ENCODE data around the gene ACER2.
"Not testable (repeated sequence)": the region's sequence is repeated elsewhere in the genome, so short reads cannot be mapped to it uniquely, and the experiment has no call there.

The ACER2 gene

GRCh38 chr9:19409401-19410194, 789 bp downstream of the ACER2 start:
- DNase-seq (ENCODE audit: low read depth in 2 of 2) = no peak

GRCh38 chr9:19410195-19410503, 1.3 kb downstream of the ACER2 start:
- DNase-seq (ENCODE audit: low read depth in 2 of 2) = no peak

- no peak for DNase-seq (ENCODE audit: low read depth in 2 of 2)
Observed at GRCh38 chr9:19410594-19410993, 1.8 kb downstream of the ACER2 start.

- no peak for DNase-seq (ENCODE audit: low read depth in 2 of 2)
Observed at GRCh38 chr9:19411316-19411715, 2.5 kb downstream of the ACER2 start.

- not testable (repeated sequence) for DNase-seq (ENCODE audit: low read depth in 2 of 2)
Observed at GRCh38 chr9:19413456-19413855, 4.6 kb downstream of the ACER2 start.

GRCh38 chr9:19416143-19416542, 7.3 kb downstream of the ACER2 start:
- no peak for DNase-seq (ENCODE audit: low read depth in 2 of 2)

GRCh38 chr9:19420877-19421276, 12.1 kb downstream of the ACER2 start:
- no peak for DNase-seq (ENCODE audit: low read depth in 2 of 2)

GRCh38 chr9:19423163-19423562, 14.4 kb downstream of the ACER2 start:
- DNase-seq (ENCODE audit: low read depth in 2 of 2) = no peak

GRCh38 chr9:19424176-19424779, 15.5 kb downstream of the ACER2 start:
- DNase-seq (ENCODE audit: low read depth in 2 of 2) = no peak

- DNase-seq (ENCODE audit: low read depth in 2 of 2) = no peak
Observed at GRCh38 chr9:19429595-19429994, 20.8 kb downstream of the ACER2 start.

GRCh38 chr9:19430201-19430760, 21.5 kb downstream of the ACER2 start:
- no peak for DNase-seq (ENCODE audit: low read depth in 2 of 2)

GRCh38 chr9:19431361-19432171, 22.8 kb downstream of the ACER2 start:
- no peak for DNase-seq (ENCODE audit: low read depth in 2 of 2)

- no peak for DNase-seq (ENCODE audit: low read depth in 2 of 2)
Observed at GRCh38 chr9:19432473-19432872, 23.7 kb downstream of the ACER2 start.

GRCh38 chr9:19433729-19434128, 24.9 kb downstream of the ACER2 start:
- DNase-seq (ENCODE audit: low read depth in 2 of 2) = not testable (repeated sequence)

- DNase-seq (ENCODE audit: low read depth in 2 of 2) = no peak
Observed at GRCh38 chr9:19440376-19440775, 31.6 kb downstream of the ACER2 start.

- no peak for DNase-seq (ENCODE audit: low read depth in 2 of 2)
Observed at GRCh38 chr9:19440823-19441580, 32.2 kb downstream of the ACER2 start.

- DNase-seq (ENCODE audit: low read depth in 2 of 2) = no peak
Observed at GRCh38 chr9:19441730-19442129, 32.9 kb downstream of the ACER2 start.

- no peak for DNase-seq (ENCODE audit: low read depth in 2 of 2)
Observed at GRCh38 chr9:19442240-19442639, 33.4 kb downstream of the ACER2 start.

- no peak for DNase-seq (ENCODE audit: low read depth in 2 of 2)
Observed at GRCh38 chr9:19445452-19445851, 36.6 kb downstream of the ACER2 start.

- no peak for DNase-seq (ENCODE audit: low read depth in 2 of 2)
Observed at GRCh38 chr9:19446361-19446861, 37.6 kb downstream of the ACER2 start.

GRCh38 chr9:19451240-19452087, 42.7 kb downstream of the ACER2 start:
- no peak for DNase-seq (ENCODE audit: low read depth in 2 of 2)
